Stimulated activated CD4-positive, alpha-beta T cell treated with anti-CD3 and anti-CD28 coated beads, TNF-alpha, amount 100 ng/mL, for 24 hours (primary cell): ENCODE data around the gene CBLC.

Experiments used
- DNase-seq, 3 experiments: peaks; one replicate each; pipeline ENCODE4 v3.0.0-alpha.2; 2020; ENCODE audit warnings: low read depth in 3 of 3

The CBLC gene, protein sequence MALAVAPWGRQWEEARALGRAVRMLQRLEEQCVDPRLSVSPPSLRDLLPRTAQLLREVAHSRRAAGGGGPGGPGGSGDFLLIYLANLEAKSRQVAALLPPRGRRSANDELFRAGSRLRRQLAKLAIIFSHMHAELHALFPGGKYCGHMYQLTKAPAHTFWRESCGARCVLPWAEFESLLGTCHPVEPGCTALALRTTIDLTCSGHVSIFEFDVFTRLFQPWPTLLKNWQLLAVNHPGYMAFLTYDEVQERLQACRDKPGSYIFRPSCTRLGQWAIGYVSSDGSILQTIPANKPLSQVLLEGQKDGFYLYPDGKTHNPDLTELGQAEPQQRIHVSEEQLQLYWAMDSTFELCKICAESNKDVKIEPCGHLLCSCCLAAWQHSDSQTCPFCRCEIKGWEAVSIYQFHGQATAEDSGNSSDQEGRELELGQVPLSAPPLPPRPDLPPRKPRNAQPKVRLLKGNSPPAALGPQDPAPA

DNA sequence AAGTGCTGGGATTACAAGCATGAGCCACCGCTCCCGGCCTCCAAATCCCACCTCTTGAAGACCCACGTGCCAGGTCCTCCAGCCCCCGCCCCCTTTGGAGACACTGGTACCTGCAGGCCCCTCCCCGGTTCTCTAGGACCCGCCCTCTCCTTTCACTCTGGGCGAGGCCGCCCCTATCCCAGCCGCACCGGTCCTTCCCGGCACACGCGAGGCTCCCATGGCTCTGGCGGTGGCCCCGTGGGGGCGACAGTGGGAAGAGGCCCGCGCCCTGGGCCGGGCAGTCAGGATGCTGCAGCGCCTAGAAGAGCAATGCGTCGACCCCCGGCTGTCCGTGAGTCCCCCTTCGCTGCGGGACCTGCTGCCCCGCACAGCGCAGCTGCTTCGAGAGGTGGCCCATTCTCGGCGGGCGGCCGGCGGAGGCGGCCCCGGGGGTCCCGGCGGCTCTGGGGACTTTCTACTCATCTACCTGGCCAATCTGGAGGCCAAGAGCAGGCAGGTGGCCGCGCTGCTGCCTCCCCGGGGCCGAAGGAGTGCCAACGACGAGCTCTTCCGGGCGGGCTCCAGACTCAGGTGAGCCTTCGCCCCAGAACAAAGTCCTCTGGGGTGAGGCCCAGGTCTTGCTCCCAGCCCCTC lies at the start of gene CBLC:
Gene CBLC, plus strand, starts transcription at position 176 of the 633 bp plus-strand sequence. Its CDS starts 42 bp downstream, at position 218.
- DNase-seq, result no peak

DNA sequence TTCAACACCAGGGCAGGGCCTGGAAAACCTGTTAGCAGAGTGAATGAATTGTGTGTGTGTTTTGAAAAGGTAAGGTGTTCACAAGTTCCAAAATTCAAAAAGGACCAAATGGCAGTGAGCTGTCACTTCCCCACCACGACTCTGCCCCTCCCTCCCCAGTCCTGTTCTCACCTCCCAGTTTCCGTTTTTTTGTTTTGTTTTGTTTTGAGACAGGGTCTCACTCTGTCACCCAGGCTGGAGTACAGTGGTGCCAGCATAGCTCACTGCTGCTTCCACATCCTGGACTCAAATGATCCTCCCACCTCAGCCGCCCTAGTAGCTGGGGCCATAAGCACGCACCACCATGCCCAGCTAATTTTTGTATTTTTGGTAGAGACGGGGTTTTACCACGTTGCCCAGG lies 49.5 kb upstream of the CBLC start:
- DNase-seq, result no peak

DNA sequence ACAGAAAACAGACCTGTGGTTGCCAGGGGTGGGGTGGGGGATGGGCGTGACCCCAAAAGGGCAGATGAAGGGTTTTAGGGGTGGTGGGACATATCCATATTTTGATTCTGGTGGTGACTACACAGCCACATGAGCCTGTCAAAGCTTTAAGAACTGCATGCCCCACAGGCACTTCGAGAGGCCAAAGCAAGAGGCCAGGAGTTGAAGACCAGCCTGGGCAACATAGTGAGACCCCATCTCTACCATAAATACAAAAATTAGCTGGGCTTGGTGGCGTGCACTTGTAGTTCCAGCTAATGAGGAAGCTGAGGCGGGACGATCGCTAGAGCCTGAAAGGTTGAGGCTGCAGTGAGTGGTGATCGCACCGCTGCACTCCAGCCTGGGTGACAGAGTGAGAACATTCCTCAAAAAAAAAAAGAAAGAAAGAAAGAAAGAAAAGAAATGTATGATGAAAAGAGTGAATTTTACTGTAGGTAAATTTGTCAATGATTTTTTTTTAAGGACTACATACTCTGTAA lies 48.1 kb upstream of the CBLC start:
- no peak for DNase-seq

DNA sequence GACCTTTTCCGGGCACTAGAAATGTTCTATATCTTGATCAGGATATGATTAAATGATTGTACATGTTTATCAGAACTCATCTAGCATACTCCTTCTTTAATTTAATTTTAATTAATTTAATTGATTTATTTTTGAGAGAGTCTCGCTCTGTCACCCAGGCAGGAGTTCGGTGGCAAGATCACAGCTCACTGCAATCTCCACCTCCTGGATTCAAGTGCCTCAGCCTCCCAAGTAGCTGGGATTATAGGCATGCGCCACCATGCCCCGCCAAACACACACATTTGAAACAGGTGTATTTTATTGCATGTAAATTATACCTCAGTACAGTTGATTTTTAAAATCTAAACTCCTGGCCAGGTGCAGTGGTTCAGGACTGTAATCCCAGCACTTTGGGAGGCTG lies 46.6 kb upstream of the CBLC start:
- DNase-seq, result no peak

DNA sequence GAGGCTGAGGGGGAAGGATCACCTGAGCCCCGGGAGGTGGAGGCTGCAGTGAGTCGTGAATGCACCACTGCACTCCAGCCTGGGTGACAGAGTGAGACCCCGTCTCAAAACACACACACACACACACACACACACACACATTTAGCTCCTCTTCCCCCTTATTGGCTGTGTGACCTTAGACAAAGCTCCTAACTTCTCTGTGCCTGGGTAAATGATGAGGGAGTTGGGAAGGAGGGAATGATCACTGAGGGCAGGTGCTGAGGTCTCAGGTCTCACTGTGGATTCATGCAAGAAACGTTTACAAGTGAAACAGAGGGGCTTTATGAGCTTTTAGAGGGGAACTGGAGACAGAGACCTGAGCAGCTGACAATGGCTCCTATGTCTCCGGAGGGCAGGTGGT lies 46.1 kb upstream of the CBLC start:
- DNase-seq, result no peak

DNA sequence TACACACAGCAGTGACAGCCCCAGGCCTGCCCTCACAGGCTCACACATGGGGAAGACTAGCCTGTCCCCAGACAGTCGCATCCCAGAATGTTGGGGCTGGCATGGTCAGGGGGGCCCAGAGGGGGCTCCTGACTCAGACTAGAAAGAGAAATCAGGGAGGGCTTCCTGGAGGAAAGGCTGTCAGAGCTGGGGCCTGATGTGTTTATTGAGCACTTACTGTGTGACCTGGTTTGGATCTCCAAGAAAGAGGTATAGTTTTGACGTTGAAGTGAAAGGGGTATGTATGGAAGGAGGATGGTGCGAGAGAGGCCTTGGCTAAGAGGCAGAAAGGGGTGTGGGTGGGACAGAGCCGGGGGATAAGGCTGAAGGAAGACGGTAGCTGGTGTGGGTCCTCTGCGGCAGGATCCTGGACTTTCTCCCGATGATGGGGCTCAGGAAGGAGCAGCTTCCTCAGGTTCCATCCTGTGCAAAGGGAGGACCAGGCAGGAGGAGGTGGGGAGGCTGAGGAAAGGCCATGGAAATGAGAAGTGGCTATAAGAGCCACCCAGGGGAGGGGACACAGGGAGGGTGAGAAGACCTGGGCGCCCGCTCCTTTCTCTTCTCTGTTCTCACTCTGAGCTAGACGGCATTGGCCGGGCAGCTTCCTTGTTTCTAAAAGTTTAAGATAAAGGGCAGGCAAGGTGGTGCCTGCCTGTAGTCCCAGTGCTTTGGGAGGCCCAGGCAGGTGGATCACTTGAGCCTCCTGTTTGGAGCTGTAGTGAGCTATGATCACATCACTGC lies 45.3 kb upstream of the CBLC start:
- no peak for DNase-seq

DNA sequence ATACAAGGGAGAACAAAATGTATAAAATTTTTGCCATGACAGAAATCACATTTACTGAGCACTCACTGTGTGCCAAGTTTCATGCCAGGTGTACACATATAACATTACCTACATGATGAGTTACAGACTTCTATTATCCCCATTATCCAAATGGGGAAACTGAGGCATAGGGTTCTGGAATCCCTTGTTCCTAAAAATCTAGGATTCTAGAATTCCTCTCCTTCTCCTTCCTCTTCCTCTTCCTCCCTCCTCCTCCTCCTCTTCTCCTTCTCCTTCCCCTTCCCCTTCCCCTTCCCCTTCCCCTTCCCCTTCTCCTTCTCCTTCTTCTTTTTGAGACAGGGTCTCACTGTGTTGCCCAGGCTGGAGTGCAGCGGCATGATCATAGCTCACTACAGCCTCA lies 43.3 kb upstream of the CBLC start:
- DNase-seq, result no peak

DNA sequence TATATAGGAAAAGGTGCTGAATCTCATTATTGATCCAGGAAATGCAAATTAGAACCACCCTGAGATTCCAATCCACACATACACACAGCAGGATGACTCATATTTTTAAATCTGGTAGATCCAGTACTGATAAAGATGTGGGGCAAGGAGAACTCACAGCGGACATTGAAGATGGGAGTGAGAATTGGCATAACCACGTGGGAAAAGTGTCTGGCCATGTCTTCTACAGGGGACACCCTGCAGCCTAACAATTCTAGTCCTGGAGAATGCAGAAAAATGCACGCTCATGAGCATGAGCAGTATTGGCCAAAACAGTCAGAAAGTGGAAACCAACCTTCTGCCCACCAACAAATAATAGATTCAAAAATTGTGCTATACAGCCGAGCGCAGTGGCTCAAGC lies 42.7 kb upstream of the CBLC start:
- no peak for DNase-seq

DNA sequence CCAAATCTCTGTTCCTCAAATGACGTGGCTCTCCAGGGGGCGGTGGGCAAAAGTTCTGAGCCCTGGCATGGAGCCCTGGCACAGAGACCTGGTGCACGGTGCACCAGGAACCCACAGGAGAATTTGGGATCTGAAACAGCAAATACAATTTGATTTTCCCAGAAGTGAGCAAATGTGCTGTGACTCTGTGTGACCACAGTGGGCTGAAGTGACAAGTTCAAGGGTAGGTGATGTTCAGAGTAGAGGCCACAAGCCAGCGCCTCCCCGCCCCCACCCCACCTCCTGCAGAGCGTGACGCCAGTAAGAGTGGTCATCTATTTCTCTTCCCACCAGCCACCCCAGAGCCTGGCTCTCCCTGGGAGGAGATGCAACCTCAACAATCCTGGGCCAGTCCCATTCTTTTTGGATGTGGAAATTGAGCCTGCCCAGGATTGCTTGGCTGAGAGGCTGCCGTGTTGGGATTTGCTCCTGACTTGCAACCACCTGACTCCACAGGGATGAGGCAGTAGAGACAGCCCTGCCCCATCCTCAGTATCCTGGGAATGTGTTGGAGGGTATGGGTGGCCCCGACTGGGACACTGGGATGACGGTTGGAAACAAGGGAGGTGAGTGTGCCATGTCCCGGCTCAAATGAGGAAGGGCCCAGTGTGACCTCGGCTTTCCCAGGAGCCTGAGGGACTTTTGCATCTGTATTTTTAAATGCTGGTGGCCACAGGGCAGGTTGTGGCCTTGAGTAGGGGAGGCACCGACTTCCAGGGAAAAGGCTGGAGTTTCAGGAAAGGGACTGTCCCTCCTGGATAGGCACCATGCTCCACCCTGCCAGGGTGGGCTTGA lies 40.2 kb upstream of the CBLC start:
- no peak for DNase-seq

DNA sequence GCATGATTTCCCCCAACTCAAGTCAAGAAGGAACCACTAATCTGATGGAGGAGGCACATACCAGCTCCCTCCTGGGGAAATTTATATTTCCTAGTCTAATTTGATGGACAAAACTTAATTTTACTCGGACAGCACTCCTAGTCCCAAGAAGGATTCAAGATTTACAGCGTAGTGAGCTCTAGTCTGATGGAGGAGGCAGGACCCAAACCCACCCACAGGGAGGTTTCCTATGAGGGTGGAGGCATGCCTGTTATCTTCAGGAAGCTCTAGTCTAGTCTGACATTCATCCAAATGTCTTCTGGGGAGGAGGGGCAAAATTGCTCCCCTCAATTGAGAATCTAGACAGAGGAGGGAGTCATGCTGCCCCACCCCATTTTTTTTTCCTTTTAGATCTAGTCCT lies 39.6 kb upstream of the CBLC start:
- no peak for DNase-seq

DNA sequence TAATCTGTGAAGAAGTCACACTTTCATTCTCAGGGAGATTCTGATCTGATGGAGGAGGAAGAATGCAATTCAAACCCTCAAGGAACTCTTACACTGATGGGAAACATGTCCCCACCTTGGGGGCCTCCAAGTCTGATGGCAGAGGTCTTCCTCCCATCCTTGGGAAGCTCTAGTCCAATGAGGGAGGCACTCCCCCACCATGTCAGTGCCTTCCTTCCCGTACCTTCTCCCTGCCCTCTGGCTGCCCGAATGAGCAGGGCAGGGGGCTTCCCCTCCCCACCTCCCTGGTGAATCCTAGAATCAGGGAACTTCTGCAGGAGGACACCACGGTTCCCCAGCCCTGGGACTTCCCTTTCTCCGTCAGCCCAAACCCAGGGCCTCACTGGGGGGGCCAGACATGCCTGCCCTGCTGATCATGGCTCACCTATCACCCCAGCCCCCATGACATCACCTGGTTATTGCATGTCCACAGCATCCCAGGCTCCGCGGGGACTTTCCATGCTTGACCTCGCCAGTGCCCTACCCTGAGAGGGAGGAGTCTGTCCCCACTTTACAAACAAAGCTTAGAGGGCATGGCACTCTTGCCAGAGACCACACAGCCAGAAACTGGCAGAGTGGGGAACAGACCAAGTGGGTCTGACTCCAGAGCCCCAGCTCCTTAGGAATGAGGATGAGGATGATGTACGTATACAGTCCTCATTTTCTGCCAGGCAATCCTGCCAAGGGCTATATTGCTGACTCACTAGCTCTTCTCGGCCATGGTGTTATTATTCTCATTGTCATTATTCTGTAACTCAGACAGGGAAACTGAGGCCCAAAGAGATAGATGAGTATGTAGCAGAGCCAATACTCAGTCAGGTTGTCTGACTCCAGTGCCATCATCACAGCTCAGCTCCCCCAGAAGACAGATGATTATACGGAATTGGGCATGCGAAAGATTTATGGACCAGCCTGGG lies 38.8 kb upstream of the CBLC start:
- DNase-seq, result no peak

DNA sequence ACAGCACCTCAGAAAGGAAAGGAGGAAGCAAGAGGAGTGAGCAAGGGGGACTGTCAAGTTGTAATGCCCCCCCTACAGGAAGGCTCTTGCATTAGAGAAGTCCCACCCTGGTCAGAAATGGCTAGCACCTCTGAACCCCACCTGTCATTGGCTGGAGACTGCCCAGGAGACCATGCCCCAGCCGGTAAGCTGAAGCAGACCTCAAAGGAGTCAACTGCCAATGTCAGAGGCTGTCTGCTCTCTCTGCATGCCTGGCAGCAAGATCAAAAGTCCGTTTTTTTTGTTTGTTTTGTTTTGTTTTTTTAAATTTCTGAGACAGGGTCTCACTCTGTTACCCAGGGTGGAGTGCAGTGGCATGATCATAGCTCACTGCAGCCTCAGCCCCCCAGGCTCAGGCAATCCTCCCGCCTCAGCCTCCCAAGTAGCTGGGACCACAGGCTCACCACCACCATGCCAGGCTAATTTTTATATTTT lies 37.3 kb upstream of the CBLC start:
- no peak for DNase-seq

DNA sequence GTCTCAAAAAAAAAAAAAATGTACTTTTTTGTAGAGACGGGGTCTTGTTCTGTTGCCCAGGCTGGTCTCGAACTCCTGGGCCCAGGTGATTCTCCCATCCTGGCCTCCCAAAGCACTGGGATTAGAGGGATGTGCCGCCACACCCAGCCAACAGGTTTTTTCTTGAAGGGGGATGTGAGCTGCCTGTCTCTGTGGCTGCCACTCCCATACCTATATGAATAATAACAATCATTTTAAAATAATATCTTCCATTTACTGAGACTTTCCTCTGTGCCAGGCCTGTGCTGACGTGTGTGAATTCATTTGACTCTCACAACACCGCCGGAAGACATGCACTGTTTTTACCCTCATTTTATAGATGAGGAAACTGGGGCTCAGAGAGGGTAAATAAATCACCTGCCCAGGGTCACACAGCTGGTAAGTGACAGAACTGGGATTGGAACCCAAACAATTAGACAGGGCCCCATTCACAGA lies 36.4 kb upstream of the CBLC start:
- DNase-seq, result no peak

DNA sequence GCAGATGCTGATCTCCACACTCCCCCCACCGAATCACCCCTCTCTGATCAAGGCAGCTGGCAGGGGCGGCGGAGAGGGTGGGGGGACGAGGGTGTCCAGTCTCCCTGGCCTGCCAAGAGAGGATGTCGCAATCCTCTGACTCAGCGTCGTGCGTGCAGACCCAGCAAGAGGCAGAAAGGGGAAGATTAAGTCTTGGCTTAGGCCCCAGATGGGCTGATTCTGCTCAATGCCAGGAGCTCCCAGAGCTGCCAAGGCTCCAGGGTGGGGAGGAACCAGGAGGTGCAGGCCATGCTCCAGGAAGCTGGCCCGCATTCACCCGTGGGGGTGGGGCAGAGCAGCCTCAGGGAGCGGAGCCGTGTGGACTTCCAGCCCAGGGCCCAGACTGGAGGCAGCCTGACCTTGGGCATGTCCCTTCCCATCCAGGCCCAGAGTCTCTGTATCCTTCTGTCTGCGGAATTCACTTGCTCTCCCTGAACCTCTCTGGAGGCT lies 35.8 kb upstream of the CBLC start:
- DNase-seq, result peak in 1 of 3 experiments; percentile 34

DNA sequence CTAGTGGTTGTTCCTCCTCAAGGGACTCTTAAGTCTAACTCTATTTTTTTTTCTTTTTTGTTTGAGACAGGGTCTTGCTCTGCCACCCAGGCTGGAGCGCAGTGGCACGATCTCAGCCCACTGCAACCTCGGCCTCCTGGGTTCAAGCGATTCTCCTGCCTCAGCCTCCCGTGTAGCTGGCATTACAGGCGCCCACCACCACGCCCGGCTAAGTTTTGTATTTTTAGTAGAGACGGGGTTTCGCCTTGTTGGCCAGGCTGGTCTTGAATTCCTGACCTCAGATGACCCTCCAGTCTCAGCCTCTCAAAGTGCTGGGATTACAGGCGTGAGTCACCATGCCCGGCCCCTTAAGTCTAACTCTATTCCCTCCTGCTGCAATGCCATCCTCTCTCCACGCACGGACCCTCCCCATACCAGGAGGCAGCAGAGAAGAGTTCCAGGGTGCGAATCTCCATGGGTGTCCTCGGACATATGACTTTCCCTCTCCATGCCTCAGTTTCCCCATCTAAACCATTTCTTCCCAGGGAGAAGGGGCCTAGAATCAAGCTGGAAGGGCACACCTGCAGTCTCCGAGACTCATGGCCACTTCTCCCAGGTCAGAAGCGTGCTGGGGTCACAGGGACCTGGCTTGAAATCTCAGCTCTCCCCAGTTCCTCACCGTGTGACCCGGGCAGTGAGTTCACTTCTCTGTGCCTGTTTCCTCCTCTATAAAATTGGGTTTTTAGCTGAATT lies 35.2 kb upstream of the CBLC start:
- DNase-seq, result no peak

DNA sequence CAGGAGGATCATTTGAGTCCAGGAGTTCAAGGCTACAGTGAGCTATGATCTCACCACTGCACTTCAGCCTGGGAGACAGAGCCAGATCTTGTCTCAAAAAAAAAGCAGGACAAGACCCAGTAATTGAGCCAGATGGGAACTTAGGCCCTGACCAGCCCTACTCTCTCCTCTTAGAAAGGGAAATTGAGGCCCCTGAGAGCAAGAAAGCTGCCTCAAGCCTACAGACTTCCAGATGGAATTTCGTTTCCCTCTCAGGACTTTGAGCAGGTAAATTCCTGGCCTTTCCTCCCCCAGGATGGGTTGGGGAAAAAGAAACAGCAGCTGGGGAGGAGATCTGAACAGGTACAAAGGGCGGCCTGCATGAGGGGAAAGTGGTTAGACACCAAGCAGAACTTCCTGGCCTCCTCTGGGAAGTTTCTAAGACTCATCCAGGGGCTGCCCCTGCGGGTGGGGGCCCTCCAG lies 32.8 kb upstream of the CBLC start:
- no peak for DNase-seq

DNA sequence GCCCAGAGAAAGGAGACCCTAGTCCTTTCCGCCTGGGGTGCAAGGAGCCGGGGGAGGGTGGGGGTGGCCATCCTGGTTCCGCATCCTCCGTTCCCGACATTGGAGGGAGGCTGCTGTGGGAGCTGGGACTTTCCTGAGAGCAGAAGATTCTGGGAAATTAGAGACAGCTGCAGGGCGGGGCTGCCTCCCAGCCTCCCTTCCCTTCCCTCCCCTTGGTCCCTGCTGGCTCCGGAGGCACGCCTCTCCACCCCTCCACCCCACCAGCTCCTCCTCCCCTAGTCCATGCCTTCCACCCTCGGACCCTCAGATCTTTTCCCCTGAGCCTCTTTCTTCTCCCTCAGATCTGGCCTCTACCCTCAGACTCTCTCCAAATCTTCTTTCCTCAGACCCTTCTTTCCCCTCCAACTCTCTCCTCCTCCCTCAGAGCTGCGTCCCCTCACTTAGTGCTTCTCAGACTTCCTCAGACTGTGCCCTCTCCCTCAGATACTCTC lies 32.3 kb upstream of the CBLC start:
- no peak for DNase-seq

DNA sequence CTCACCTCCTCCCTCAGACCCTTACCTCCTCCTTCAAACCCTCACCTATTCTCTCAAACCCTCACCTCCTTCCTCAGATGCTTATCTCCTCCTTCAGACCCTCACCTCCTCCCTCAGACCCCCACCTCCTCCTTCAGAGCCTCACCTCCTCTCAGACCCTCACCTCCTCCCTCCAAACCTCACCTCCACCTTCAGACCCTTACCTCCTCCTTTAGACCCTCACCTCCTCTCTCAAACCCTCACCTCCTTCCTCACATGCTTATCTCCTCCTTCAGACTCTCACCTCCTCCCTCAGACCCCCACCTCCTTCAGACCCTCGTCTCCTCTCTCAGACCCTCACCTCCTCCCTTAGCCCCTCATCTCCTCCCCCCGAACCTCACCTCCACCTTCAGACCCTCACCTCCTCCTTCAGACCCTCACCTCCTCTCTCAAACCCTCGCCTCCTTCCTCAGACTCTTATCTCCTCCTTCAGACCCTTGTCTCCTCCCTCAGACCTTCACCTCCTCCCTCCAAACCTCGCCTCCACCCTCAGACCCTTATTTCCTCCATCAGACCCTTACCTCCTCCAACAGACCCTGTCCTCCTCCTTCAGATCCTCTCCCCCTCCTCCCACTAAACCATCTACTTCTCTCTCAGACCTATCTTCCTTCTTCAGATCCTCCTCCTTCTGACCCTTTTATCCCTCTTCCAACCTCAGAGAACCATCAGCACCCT lies 31.6 kb upstream of the CBLC start:
- no peak for DNase-seq
